GM12878 (cell line): Measurements from ENCODE around the gene DQX1. TPM values are rescaled to one million over a fixed set of nuclear protein-coding genes. Genes with fewer than 3 reads are reported as not detected.

Experiments used
- ATAC-seq: fragments of 200-7000 bp; cut with Tn5 transposase; 3 replicates; pipeline ENCODE4 v1.9.1; 2020; ENCODE audit warnings: mild to moderate bottlenecking, moderate library complexity
- BruUV-seq: library from RNA; stranded (reverse); fragments of 400-500 nt; replicated peaks from 2 replicates; lab custom pipeline; 2021; lab: Mats Ljungman, UMichigan
- CTCF ChIA-PET: fragments of 300-600 bp; sonication (Branson Sonifier 250); formaldehyde crosslinking; extraction: SDS; loops from one replicate; lab custom pipeline; 2021; ENCODE audit warnings: inconsistent platforms; lab: Yijun Ruan, JAX
- POLR2A ChIA-PET: fragments of 350-600 bp; formaldehyde crosslinking; extraction: SDS; loops from one replicate; lab custom pipeline; 2021; ENCODE audit warnings: inconsistent platforms; lab: Charles Lee
- RAD21 ChIA-PET: fragments of 300-600 bp; sonication (Branson Sonifier 250); formaldehyde crosslinking; loops from one replicate; lab custom pipeline; 2023; ENCODE audit warnings: antibody characterized with exemption; ENCODE audit not compliant: unreplicated experiment; lab: Charles Lee
- SMC1A ChIA-PET: fragments of 300-600 bp; sonication (Branson Sonifier 250); formaldehyde crosslinking; loops from one replicate; lab custom pipeline; 2023; ENCODE audit not compliant: unreplicated experiment, uncharacterized antibody; lab: Charles Lee
- DNase-seq: peaks from one replicate; pipeline ENCODE4 v3.0.0-alpha.2; 2011; ENCODE audit warnings: low read depth, low spot score
- FAIRE-seq: peaks from 3 replicates; lab custom pipeline; 2011; peaks lifted over from hg19 to GRCh38; lab: Jason Lieb, UNC
- H2AFZ ChIP-seq: 2 replicates; pipeline ENCODE4 v1.6.0; 2011; ENCODE audit warnings: low read depth, low read length, control low read depth; ENCODE audit not compliant: control insufficient read depth
- H3K27ac ChIP-seq: 2 replicates; pipeline ENCODE4 v1.5.1; 2011; ENCODE audit warnings: control low read depth; ENCODE audit not compliant: control insufficient read depth, insufficient read depth
- H3K27me3 ChIP-seq, 2 experiments: replicated peaks in 1 of 2; 2 replicates each; pipeline versions ENCODE4 v1.6.0 to v1.6.1; 2011; ENCODE audit warnings: low read length in 1 of 2; ENCODE audit not compliant: control insufficient read depth in 2 of 2, insufficient read depth in 2 of 2
- H3K36me3 ChIP-seq, 2 experiments: 2 replicates each; pipeline ENCODE4 v1.5.1; 2011; ENCODE audit warnings: low read length in 1 of 2; ENCODE audit not compliant: control insufficient read depth in 2 of 2, insufficient read depth in 2 of 2
- H3K4me1 ChIP-seq: 2 replicates; pipeline ENCODE4 v1.6.1; 2011; ENCODE audit warnings: mild to moderate bottlenecking, low read length, moderate library complexity, mixed read lengths; ENCODE audit not compliant: control insufficient read depth, insufficient read depth
- H3K4me2 ChIP-seq: 2 replicates; pipeline ENCODE4 v1.6.0; 2011; ENCODE audit warnings: control low read depth; ENCODE audit not compliant: control insufficient read depth, insufficient read depth
- H3K4me3 ChIP-seq: fragments of 200-600 bp; sonication (generic); 2 replicates; pipeline ENCODE4 v1.5.1; 2016
- H3K79me2 ChIP-seq: 2 replicates; pipeline ENCODE4 v1.6.0; 2011; ENCODE audit warnings: low read length; ENCODE audit not compliant: control insufficient read depth, insufficient read depth
- H3K9ac ChIP-seq: 2 replicates; pipeline ENCODE4 v1.8.0; 2011; ENCODE audit warnings: low read length, control low read depth, mixed read lengths; ENCODE audit not compliant: control insufficient read depth, insufficient read depth
- H3K9me3 ChIP-seq: replicated peaks from 3 replicates; pipeline ENCODE4 v1.5.1; 2011; ENCODE audit warnings: mild to moderate bottlenecking, low read length; ENCODE audit not compliant: control insufficient read depth, insufficient read depth
- H4K20me1 ChIP-seq: 2 replicates; pipeline ENCODE4 v1.6.0; 2011; ENCODE audit not compliant: control insufficient read depth, insufficient read depth
- BRCA1 ChIP-seq: IDR thresholded peaks from 2 replicates; pipeline ENCODE4 v1.6.1; 2011; ENCODE audit warnings: low read depth, low read length, improper control_type of control experiment
- CTCF ChIP-seq, 3 experiments: IDR thresholded peaks in 2 of 3; conservative IDR thresholded peaks in 1 of 3; 2 replicates each; pipeline ENCODE4 v1.5.1; 2011; ENCODE audit warnings: low read depth in 3 of 3, low read length in 3 of 3, mild to moderate bottlenecking in 3 of 3, control low read depth in 2 of 3, moderate library complexity in 2 of 3, inconsistent platforms in 1 of 3, mixed read lengths in 1 of 3; ENCODE audit not compliant: control insufficient read depth in 2 of 3, insufficient read depth in 1 of 3; ENCODE audit errors: extremely low read depth in 1 of 3
- MEF2B ChIP-seq: fragments of 450-650 bp; IDR thresholded peaks from 2 replicates; pipeline ENCODE4 v1.6.1; 2018; ENCODE audit warnings: mild to moderate bottlenecking, moderate library complexity; ENCODE audit not compliant: partially characterized antibody, poor library complexity, severe bottlenecking
- RAD51 ChIP-seq: fragments of 450-650 bp; IDR thresholded peaks from 2 replicates; pipeline ENCODE4 v1.6.1; 2016; ENCODE audit warnings: moderate library complexity, mild to moderate bottlenecking, inconsistent platforms
- STAT1 ChIP-seq: fragments of 450-650 bp; conservative IDR thresholded peaks from 2 replicates; pipeline ENCODE4 v1.6.1; 2014; ENCODE audit warnings: antibody characterized with exemption, mild to moderate bottlenecking
- ZNF384 ChIP-seq: IDR thresholded peaks from 2 replicates; pipeline ENCODE4 v1.6.1; 2012; ENCODE audit warnings: low read depth, mild to moderate bottlenecking, low read length, improper control_type of control experiment, borderline replicate concordance
- WGBS: methylation state at CpG from one replicate; pipeline ENCODE4 v1.1.6; 2016; ENCODE audit warnings: low lambda C conversion rate; ENCODE audit not compliant: insufficient replicate concordance, insufficient coverage; ENCODE audit errors: missing lambda C conversion rate; 5-methylcytosine and 5-hydroxymethylcytosine counted together
- in situ Hi-C: fragments of 300-500 bp; cut with MboI; formaldehyde crosslinking; loops from 9 replicates; pipeline ENCODE4 v1.14.3; 2018; ENCODE audit warnings: mixed read lengths
- intact Hi-C: fragments of 100-400 bp; cut with micrococcal nuclease; formaldehyde crosslinking; loops from one replicate; pipeline ENCODE4 v1.14.2; 2022; ENCODE audit not compliant: unreplicated experiment
- polyA plus RNA-seq, 11 experiments: library from polyadenylated mRNA; depleted of rRNA in 4 of 11; unstranded in 6 of 11; stranded (reverse) in 5 of 11; fragments of >200 nt; fragmentation: Nextera tagmentation in 4 of 11; fragmentation: Illumina TruSeq in 1 of 11; extraction: Ambion mirVana in 4 of 11; extraction: Trizol in 1 of 11; gene quantifications; 1 replicate in 1 of 11; 2 replicates in 10 of 11; pipeline versions ENCODE4 v1.2.1 to v1.2.3, GENCODE V29; 2011 to 2016; ENCODE audit warnings: inconsistent platforms in 2 of 11, missing spikeins in 2 of 11, low read depth in 1 of 11
- total RNA-seq, 4 experiments: library from RNA; depleted of rRNA in 3 of 4; stranded (reverse); fragments of >200 nt in 3 of 4; fragmentation: Illumina TruSeq in 1 of 4; extraction: Trizol in 1 of 4; gene quantifications; 2 replicates each; pipeline versions ENCODE4 v1.2.1 to v1.2.3, GENCODE V29; 2013 to 2021

DQX1 gene
- total and polyA plus RNA-seq, 10 of the 15 experiments (the other 5 are each of a cell fraction or from before 2014, with no cell fraction given) = 0.34 to 2.1 (median 0.86) TPM

DNA sequence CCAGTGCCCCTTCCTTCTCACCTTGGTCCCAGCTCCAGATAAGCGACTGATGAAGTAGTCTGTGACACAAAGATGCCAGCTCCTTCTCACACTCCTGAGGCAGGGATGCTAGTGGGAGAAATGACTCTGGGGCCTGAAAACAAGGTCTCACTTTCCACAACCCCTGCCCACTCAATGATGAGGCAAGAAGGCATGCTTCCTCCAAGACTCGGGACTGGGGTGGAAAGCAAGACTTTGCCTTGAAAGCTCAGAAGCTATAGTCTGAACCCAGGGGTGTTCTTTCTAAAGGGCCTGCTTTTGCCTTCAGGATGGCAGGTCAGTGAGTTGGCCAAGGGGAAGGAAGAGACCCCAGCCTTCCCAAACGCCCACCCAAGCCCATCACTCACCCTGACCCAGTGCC is 44.6 kb downstream of the DQX1 start:
- BruUV-seq = no TSS peak
- ATAC-seq (no peak), DNase-seq (no peak), FAIRE-seq (no peak)
- WGBS = 61% methylated on average over 3 of the region's 3 CpGs
- Histone ChIP-seq H3K4me3 (peak overlapping the region; percentile 97), H3K36me3 (no peaks in the 10 kb centered on the region), H3K27me3 (no peaks in the 10 kb centered on the region; a peak in 1 of 4 replicates), H3K4me2 (peak overlapping the region; percentile 96), H2AFZ (no peak overlapping the region), H3K4me1 (peaks cover 13% of the 10 kb centered on the region), H3K9ac (peak overlapping the region; percentile 91), H3K9me3 (no peaks in the 10 kb centered on the region), H4K20me1 (no peaks in the 10 kb centered on the region; the same call in 1 of the 2 replicates), H3K79me2 (peaks cover 27% of the 10 kb centered on the region), H3K27ac (no peak overlapping the region)
- in situ Hi-C loops (loop anchor here (10.0 kb wide), 1 partner anchor 103 kb away; no protein-coding TSS in a partner anchor), intact Hi-C loops (no loop called here)
- CTCF ChIA-PET = interaction anchor here (0.5 to 19.4 kb wide), 16 partner anchors 9 to 149 kb away, joined by 3 to 280 read pairs (median 6); partner anchors contain the start of genes AUP1, DQX1, HTRA2 and INO80B
- no peak for TF ChIP-seq MEF2B
- POLR2A ChIA-PET = interaction anchor here (0.7 to 3.6 kb wide), 13 partner anchors 9 to 119 kb away, joined by 3 to 44 read pairs (median 5); partner anchors contain the start of genes AUP1, HTRA2, INO80B and MOGS
- RAD21 ChIA-PET = interaction anchor here (0.6 to 5.9 kb wide), 13 partner anchors 9 to 657 kb away, joined by 3 to 121 read pairs (median 5); partner anchors contain the start of genes AUP1, DQX1, HTRA2 and INO80B
- SMC1A ChIA-PET = interaction anchor here (0.7 to 5.7 kb wide), 12 partner anchors 8 to 107 kb away, joined by 3 to 128 read pairs (median 7); partner anchors contain the start of genes C2orf81, HTRA2, INO80B and MRPL53

- H3K9ac ChIP-seq = no peak overlapping the region
- FAIRE-seq = no peak
- RAD21 ChIA-PET = interaction anchor here (1.0 to 1.5 kb wide), 3 partner anchors 16 to 225 kb away, joined by 3 to 4 read pairs (median 4); partner anchors contain the start of gene WBP1
- H3K4me2 ChIP-seq = no peak overlapping the region
- BruUV-seq = no TSS peak
- H4K20me1 ChIP-seq = no peaks in the 10 kb centered on the region
- SMC1A ChIA-PET = interaction anchor here (0.6 to 1.4 kb wide), 4 partner anchors 8 to 152 kb away, joined by 3 to 4 read pairs (median 3); no protein-coding TSS in a partner anchor
- TF ChIP-seq BRCA1 (no peak), ZNF384 (no peak), CTCF (IDR thresholded peaks at IDR 0.05 in 2 of 3, conservative IDR thresholded peaks at IDR 0.05 in 1 of 3; ENCODE audit: control insufficient read depth in 2 of 3, extremely low read depth in 1 of 3, insufficient read depth in 1 of 3, low read depth in 3 of 3, low read length in 3 of 3) (peak; percentile 33 to 40 (median 35); a peak in 2 of 6 replicates), RAD51 (no peak), STAT1 (no peak)
- CTCF ChIA-PET = interaction anchor here (0.9 to 2.6 kb wide), 11 partner anchors 8 to 226 kb away, joined by 3 to 10 read pairs (median 3); partner anchors contain the start of genes CCDC142, TTC31 and WBP1
- no peak for DNase-seq
- in situ Hi-C loops (no loop called here), intact Hi-C loops (no loop called here)
- H3K9me3 ChIP-seq = no peaks in the 10 kb centered on the region
- peaks cover 10% of the 10 kb centered on the region for H3K79me2 ChIP-seq
- POLR2A ChIA-PET = interaction anchor here (0.7 to 1.6 kb wide), 3 partner anchors 9 to 111 kb away, joined by 3 to 5 read pairs (median 4); partner anchors contain the start of gene MOGS
- WGBS = 93% methylated on average over 5 of the region's 5 CpGs
- H3K27ac ChIP-seq = no peak overlapping the region
- H3K27me3 ChIP-seq = no peaks in the 10 kb centered on the region
- H3K36me3 ChIP-seq = peaks cover 0 to 3% of the 10 kb centered on the region in 2 experiments; a peak in 2 of 4 replicates
- H2AFZ ChIP-seq = no peak overlapping the region
- no peak for ATAC-seq
- no peak overlapping the region for H3K4me3 ChIP-seq
- 0 out of 2 replicates have a peak, but pooled peaks cover 6% of the 10 kb centered on the region for H3K4me1 ChIP-seq
Observed at GRCh38 chr2:74474899-74475298, 51.1 kb downstream of the DQX1 start.
